SK-N-SH treated with all-trans-retinoic acid at 6 μM for 48 hours (cell line): ENCODE measurements around the gene SLC25A42.

Experiments
- ARNTL ChIP-seq: fragments of 450-650 bp; formaldehyde crosslinking; IDR thresholded peaks from 2 replicates; pipeline ENCODE4 v1.5.0; 2020; ENCODE audit warnings: low read depth, mild to moderate bottlenecking, moderate library complexity, borderline replicate concordance
- CSDC2 ChIP-seq: fragments of 250-450 bp; sonication (Bioruptor Pico); IDR thresholded peaks from 2 replicates; pipeline ENCODE4 v1.5.0; 2020; ENCODE audit warnings: mild to moderate bottlenecking, moderate library complexity
- ESRRG ChIP-seq: fragments of 250-450 bp; sonication (Bioruptor Pico); IDR thresholded peaks from 2 replicates; pipeline ENCODE4 v1.6.1; 2021; ENCODE audit warnings: mild to moderate bottlenecking
- PPARA ChIP-seq: fragments of 250-450 bp; sonication (Bioruptor Pico); IDR thresholded peaks from 2 replicates; pipeline ENCODE4 v1.5.0; 2020; ENCODE audit warnings: mild to moderate bottlenecking, borderline replicate concordance
- ZC3H10 ChIP-seq: fragments of 250-450 bp; sonication (Bioruptor Pico); IDR thresholded peaks from 2 replicates; pipeline ENCODE4 v1.5.1; 2021; ENCODE audit warnings: mild to moderate bottlenecking, moderate library complexity
- ZFP30 ChIP-seq: fragments of 450-650 bp; formaldehyde crosslinking; IDR thresholded peaks from 2 replicates; pipeline ENCODE4 v1.5.0; 2022; ENCODE audit warnings: mild to moderate bottlenecking, moderate library complexity
- ZNF8 ChIP-seq: fragments of 450-650 bp; formaldehyde crosslinking; IDR thresholded peaks from 2 replicates; pipeline ENCODE4 v1.5.0; 2020; ENCODE audit warnings: mild to moderate bottlenecking, moderate library complexity
- TF ChIP-seq, protein P1 (sequence below): fragments of 250-450 bp; sonication (Bioruptor Pico); IDR thresholded peaks from 2 replicates; pipeline ENCODE4 v1.5.1; 2020; ENCODE audit warnings: low read depth, mild to moderate bottlenecking, moderate library complexity
- TF ChIP-seq, protein P2 (sequence below): fragments of 250-450 bp; sonication (Bioruptor Pico); IDR thresholded peaks from 2 replicates; pipeline ENCODE4 v1.8.0; 2020; ENCODE audit warnings: mild to moderate bottlenecking, moderate library complexity, borderline replicate concordance
- TF ChIP-seq, protein P3 (sequence below): fragments of 250-450 bp; sonication (Bioruptor Pico); IDR thresholded peaks from 2 replicates; pipeline ENCODE4 v1.5.0; 2020; ENCODE audit warnings: mild to moderate bottlenecking, moderate library complexity

DNA sequence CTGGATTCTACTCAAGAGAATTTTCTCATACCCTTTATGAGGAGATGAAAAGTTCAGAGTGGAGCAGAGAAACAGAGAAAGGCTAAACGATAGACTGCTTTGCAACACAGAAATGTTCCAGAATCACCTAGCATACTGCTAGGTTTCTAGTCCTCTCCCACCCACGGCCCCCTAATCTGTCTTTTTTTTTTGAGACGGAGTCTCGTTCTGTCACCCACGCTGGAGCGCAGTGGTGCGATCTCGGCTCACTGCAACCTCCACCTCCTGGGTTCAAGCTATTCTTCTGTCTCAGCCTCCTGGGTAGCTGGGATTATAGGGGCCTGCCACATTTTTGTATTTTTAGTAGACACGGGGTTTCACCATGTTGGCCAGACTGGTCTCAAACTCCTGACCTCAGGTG lies 35.3 kb upstream of the SLC25A42 start:
- TF ChIP-seq ZC3H10 (CRISPR knock-in tag) (no peak), ESRRG (CRISPR knock-in tag) (no peak), ARNTL (CRISPR knock-in tag) (no peak), CSDC2 (CRISPR knock-in tag) (no peak), ZNF8 (CRISPR knock-in tag) (no peak), ZFP30 (CRISPR knock-in tag) (no peak), PPARA (CRISPR knock-in tag) (no peak)
- TF ChIP-seq, protein P1, sequence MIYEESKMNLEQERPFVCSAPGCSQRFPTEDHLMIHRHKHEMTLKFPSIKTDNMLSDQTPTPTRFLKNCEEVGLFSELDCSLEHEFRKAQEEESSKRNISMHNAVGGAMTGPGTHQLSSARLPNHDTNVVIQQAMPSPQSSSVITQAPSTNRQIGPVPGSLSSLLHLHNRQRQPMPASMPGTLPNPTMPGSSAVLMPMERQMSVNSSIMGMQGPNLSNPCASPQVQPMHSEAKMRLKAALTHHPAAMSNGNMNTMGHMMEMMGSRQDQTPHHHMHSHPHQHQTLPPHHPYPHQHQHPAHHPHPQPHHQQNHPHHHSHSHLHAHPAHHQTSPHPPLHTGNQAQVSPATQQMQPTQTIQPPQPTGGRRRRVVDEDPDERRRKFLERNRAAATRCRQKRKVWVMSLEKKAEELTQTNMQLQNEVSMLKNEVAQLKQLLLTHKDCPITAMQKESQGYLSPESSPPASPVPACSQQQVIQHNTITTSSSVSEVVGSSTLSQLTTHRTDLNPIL (CRISPR knock-in tag) = no peak
- TF ChIP-seq, protein P2, sequence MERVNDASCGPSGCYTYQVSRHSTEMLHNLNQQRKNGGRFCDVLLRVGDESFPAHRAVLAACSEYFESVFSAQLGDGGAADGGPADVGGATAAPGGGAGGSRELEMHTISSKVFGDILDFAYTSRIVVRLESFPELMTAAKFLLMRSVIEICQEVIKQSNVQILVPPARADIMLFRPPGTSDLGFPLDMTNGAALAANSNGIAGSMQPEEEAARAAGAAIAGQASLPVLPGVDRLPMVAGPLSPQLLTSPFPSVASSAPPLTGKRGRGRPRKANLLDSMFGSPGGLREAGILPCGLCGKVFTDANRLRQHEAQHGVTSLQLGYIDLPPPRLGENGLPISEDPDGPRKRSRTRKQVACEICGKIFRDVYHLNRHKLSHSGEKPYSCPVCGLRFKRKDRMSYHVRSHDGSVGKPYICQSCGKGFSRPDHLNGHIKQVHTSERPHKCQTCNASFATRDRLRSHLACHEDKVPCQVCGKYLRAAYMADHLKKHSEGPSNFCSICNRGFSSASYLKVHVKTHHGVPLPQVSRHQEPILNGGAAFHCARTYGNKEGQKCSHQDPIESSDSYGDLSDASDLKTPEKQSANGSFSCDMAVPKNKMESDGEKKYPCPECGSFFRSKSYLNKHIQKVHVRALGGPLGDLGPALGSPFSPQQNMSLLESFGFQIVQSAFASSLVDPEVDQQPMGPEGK = no peak
- TF ChIP-seq, protein P3, sequence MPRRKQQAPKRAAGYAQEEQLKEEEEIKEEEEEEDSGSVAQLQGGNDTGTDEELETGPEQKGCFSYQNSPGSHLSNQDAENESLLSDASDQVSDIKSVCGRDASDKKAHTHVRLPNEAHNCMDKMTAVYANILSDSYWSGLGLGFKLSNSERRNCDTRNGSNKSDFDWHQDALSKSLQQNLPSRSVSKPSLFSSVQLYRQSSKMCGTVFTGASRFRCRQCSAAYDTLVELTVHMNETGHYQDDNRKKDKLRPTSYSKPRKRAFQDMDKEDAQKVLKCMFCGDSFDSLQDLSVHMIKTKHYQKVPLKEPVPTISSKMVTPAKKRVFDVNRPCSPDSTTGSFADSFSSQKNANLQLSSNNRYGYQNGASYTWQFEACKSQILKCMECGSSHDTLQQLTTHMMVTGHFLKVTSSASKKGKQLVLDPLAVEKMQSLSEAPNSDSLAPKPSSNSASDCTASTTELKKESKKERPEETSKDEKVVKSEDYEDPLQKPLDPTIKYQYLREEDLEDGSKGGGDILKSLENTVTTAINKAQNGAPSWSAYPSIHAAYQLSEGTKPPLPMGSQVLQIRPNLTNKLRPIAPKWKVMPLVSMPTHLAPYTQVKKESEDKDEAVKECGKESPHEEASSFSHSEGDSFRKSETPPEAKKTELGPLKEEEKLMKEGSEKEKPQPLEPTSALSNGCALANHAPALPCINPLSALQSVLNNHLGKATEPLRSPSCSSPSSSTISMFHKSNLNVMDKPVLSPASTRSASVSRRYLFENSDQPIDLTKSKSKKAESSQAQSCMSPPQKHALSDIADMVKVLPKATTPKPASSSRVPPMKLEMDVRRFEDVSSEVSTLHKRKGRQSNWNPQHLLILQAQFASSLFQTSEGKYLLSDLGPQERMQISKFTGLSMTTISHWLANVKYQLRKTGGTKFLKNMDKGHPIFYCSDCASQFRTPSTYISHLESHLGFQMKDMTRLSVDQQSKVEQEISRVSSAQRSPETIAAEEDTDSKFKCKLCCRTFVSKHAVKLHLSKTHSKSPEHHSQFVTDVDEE = no peak
